Fibroblast of the aortic adventitia (primary cell): ENCODE data around the gene LCORL. TPM values are rescaled to one million over a fixed set of nuclear protein-coding genes. Genes with fewer than 3 reads are reported as not detected.
"Not testable (repeated sequence)": the region's sequence is repeated elsewhere in the genome, so short reads cannot be mapped to it uniquely, and the experiment has no call there.

Source experiments
- DNase-seq: peaks from one replicate; pipeline ENCODE4 v3.0.0-alpha.2; 2010; ENCODE audit warnings: low read depth
- H3K4me3 ChIP-seq: 2 replicates; pipeline ENCODE4 v1.5.1; 2011; ENCODE audit warnings: low read depth, mild to moderate bottlenecking, control low read depth, low read length, moderate library complexity
- total RNA-seq: library from RNA; depleted of rRNA; stranded (reverse); fragments of >200 nt; gene quantifications from 2 replicates; pipeline ENCODE4 v1.2.3, GENCODE V29; 2012; ENCODE audit warnings: low replicate concordance
- TF ChIP-seq, protein P1 (sequence below): IDR thresholded peaks from 2 replicates; pipeline ENCODE4 v1.5.1; 2011; ENCODE audit warnings: mild to moderate bottlenecking, low read length, control low read depth, inconsistent platforms; ENCODE audit not compliant: insufficient read depth

LCORL gene
- total RNA-seq, 1 donor, result 11.0 TPM

DNA sequence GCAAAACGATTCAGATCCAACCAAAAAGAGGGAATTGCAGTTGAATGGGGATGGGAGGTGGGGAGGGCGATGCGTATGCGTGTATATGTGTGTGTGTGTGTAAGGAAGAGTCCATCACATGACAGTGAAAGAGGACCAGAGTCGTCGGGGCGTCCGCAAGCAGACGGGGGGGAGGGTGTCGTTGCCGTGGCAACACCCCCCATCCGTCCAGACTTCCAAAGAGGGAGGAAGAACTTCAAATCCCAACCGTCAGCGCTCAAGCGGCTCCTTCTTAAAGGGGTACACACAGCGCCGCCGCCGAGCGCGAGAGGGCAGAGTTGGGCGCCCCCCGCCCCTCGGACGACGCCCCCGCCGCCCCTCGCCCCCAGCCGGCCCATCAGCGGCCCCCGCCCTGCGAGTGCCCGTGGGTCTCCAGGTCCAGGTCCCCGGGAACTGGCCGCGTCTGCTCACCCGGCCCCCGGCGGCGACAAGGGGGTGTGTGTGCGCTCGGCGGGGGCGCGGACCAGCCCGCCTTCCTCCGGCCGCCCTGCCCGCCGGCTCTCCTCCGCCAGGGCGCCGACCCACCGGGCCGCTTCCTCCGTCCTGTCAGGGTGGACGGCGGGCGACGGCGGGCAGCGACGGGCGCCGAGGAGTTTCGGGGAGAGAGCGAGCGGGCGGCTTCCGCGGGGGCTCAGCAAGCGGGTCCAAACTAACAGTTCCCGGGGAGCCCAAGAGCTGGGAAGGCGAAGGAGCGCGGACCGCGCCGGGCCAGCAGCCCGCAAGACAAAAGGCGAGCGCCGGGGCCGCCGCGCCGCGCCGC lies 685 bp downstream of the LCORL start:
- peak overlapping the region; percentile 95 for H3K4me3 ChIP-seq
- TF ChIP-seq, protein P1, sequence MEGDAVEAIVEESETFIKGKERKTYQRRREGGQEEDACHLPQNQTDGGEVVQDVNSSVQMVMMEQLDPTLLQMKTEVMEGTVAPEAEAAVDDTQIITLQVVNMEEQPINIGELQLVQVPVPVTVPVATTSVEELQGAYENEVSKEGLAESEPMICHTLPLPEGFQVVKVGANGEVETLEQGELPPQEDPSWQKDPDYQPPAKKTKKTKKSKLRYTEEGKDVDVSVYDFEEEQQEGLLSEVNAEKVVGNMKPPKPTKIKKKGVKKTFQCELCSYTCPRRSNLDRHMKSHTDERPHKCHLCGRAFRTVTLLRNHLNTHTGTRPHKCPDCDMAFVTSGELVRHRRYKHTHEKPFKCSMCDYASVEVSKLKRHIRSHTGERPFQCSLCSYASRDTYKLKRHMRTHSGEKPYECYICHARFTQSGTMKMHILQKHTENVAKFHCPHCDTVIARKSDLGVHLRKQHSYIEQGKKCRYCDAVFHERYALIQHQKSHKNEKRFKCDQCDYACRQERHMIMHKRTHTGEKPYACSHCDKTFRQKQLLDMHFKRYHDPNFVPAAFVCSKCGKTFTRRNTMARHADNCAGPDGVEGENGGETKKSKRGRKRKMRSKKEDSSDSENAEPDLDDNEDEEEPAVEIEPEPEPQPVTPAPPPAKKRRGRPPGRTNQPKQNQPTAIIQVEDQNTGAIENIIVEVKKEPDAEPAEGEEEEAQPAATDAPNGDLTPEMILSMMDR, result no peak
- DNase-seq, result peak; percentile 77

DNA sequence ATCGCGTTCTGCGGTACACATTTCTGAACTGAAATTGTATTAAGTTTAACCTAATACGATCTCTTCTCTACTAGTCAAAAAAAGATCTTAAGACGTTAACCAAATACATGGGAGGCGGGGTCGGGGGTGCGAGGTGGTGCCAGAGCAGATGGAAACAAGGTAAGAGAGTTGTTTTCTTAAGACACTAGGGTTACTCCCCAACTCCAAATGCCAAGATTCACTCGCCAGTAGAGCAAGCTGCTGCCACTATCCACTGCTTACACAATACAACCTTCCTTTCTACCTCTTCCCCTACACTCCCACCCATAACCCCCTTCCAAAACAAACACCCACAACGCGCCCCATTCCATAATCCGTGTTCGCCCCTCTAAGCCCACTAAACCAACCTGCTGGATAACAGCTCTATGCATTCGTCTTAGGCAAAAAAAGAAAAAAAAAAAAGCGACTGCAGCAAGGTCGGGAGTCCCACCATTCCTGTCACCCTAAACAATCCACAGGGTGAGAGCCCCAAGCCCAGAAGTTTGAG lies 1.3 kb downstream of the LCORL start:
- peak; percentile 21 for DNase-seq
- peak overlapping the region; percentile 95 for H3K4me3 ChIP-seq
- TF ChIP-seq, protein P1, result no peak

- TF ChIP-seq, protein P1, result no peak
- DNase-seq, result no peak
- H3K4me3 ChIP-seq, result no peak overlapping the region
Measured at GRCh38 chr4:18014269-18014668, 7.3 kb downstream of the LCORL start.

DNA sequence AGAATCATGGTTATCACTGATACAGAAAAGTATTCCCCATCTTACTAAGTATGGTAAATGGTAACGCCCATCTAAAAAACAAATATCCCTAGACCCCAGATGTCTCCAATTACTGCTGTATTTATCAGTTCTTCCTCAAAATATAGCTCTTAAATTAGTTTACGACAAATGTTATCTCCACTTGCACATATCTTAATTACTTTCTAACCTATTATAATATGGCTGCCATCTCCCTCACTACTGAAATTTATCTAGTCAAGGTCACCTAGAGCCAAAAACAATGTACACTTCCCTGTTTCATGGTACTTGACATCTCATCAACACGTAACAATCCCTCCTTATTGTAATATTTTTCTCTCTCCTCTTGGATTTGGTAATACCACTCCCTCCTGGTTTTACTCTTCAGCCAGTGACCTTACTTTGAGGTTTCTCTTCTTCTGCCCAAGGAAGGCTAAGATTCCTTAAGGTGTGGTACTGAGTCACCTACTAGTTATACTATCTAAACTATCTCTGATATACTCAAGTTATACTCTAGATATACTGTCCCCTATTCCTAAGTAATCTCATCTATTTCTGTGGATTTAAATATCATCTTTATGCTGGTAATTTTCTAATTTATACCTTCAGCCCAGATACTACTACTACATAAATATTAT lies 8.6 kb downstream of the LCORL start:
- TF ChIP-seq, protein P1, result no peak
- DNase-seq, result no peak
- H3K4me3 ChIP-seq, result no peak overlapping the region

DNA sequence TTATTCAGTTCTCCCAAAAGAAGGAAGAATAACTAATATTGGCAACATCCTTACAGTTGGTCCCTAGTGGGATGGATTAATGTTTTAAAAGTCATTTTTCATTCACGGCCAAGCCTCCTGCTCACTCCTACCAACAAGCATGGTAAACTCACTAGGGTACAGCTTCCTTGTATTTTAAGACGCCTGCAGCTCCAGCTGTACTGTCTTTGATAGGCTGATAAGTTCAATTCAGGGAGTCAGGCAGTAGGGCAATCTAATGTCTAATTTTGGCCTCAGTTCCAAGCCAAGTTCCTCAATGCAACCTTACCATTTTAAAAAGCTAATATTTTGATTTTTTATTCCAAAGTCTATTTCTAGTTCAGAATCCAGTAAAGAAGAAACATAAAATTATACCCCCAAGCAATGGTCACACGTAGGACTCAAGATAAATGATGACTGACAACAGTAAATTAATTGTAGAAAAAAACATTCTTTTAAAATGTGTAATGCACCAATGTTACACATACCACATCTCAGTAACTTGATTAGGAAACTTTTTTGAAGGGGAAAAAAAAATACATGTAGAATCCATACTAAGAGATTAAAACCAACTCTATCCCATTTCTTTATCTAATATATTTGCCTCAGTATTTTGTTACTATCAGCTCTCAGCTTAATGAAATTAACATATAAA lies 9.3 kb downstream of the LCORL start:
- no peak overlapping the region for H3K4me3 ChIP-seq
- DNase-seq, result peak; percentile 16

GRCh38 chr4:18007625-18008024 lies 13.9 kb downstream of the LCORL start:
- no peak for DNase-seq
- TF ChIP-seq, protein P1, result no peak

More for the DNA sequence above, 9.3 kb downstream of the LCORL start:
- TF ChIP-seq, protein P1, result no peak

GRCh38 chr4:18006432-18006831 lies 15.1 kb downstream of the LCORL start:
- not testable (repeated sequence) for DNase-seq, H3K4me3 ChIP-seq

More at GRCh38 chr4:18007625-18008024, 13.9 kb downstream of the LCORL start:
- no peak overlapping the region for H3K4me3 ChIP-seq
